HT1080 (cell line): ENCODE results near the gene STK38L. TPM values are rescaled to one million over a fixed set of nuclear protein-coding genes. Genes with fewer than 3 reads are reported as not detected.

Experiments used
- DNase-seq: peaks from one replicate; pipeline ENCODE4 v3.0.0-alpha.2; 2015; ENCODE audit warnings: low read depth
- total RNA-seq: library from RNA; depleted of rRNA; stranded (reverse); fragments of >200 nt; shearing (Covaris generic); gene quantifications from 2 replicates; pipeline ENCODE4 v1.2.3, GENCODE V29; 2014; rRNA removed

Gene STK38L
- total RNA-seq, 1 experiment from 2014 or later: 32.3 TPM

- no peak for DNase-seq
Measured at GRCh38 chr12:27344760-27345159, 100.7 kb downstream of the STK38L start.

GRCh38 chr12:27345376-27345775 is 101.3 kb downstream of the STK38L start:
- no peak for DNase-seq

- DNase-seq: no peak
Measured at GRCh38 chr12:27347779-27348178, 103.7 kb downstream of the STK38L start.

- no peak for DNase-seq
Measured at GRCh38 chr12:27351476-27351875, 107.4 kb downstream of the STK38L start.

- no peak for DNase-seq
Measured at GRCh38 chr12:27355486-27355885, 111.4 kb downstream of the STK38L start.

- DNase-seq: no peak
Measured at GRCh38 chr12:27355979-27356378, 111.9 kb downstream of the STK38L start.

- no peak for DNase-seq
Measured at GRCh38 chr12:27359578-27360340, 115.7 kb downstream of the STK38L start.

- no peak for DNase-seq
Measured at GRCh38 chr12:27361372-27361771, 117.3 kb downstream of the STK38L start.

- DNase-seq: no peak
Measured at GRCh38 chr12:27366621-27367020, 122.5 kb downstream of the STK38L start.

- DNase-seq: no peak
Measured at GRCh38 chr12:27367078-27367477, 123.0 kb downstream of the STK38L start.

Other genes starting within 250 kb of the STK38L start
- gene TM7SF3, start 229.9 kb upstream of the STK38L start, total RNA-seq: 136 and 144 TPM in 2 replicates
- gene MED21, start 221.7 kb upstream of the STK38L start, total RNA-seq: 52.8 and 59.8 TPM in 2 replicates
- gene C12orf71, start 161.7 kb upstream of the STK38L start, total RNA-seq: not detected in 2 replicates
- 66.5 and 69.5 TPM in 2 replicates for gene BMAL2, start 88.5 kb downstream of the STK38L start, total RNA-seq
- gene SMCO2, start 202.4 kb downstream of the STK38L start, total RNA-seq: 0.35 and 0.37 TPM in 2 replicates